Coronary artery (tissue), 2 donors: ENCODE data around the gene RAB40C.

Experiments used
- DNase-seq: peaks from one replicate; pipeline ENCODE4 v3.0.0-alpha.2; 2017; ENCODE audit warnings: low spot score
- H3K27ac ChIP-seq, 2 donors: fragments of 200-600 bp; sonication (generic); one replicate each; pipeline ENCODE4 v1.5.1; 2016 to 2019
- H3K4me3 ChIP-seq: fragments of 200-600 bp; sonication (generic); 2 replicates; pipeline ENCODE4 v1.5.1; 2016; ENCODE audit warnings: mild to moderate bottlenecking, moderate library complexity
- TF ChIP-seq, protein P1 (sequence below): fragments of 200-600 bp; sonication (generic); IDR thresholded peaks from one replicate; pipeline ENCODE4 v1.5.1; 2019; ENCODE audit warnings: antibody characterized with exemption

The RAB40C gene

DNA sequence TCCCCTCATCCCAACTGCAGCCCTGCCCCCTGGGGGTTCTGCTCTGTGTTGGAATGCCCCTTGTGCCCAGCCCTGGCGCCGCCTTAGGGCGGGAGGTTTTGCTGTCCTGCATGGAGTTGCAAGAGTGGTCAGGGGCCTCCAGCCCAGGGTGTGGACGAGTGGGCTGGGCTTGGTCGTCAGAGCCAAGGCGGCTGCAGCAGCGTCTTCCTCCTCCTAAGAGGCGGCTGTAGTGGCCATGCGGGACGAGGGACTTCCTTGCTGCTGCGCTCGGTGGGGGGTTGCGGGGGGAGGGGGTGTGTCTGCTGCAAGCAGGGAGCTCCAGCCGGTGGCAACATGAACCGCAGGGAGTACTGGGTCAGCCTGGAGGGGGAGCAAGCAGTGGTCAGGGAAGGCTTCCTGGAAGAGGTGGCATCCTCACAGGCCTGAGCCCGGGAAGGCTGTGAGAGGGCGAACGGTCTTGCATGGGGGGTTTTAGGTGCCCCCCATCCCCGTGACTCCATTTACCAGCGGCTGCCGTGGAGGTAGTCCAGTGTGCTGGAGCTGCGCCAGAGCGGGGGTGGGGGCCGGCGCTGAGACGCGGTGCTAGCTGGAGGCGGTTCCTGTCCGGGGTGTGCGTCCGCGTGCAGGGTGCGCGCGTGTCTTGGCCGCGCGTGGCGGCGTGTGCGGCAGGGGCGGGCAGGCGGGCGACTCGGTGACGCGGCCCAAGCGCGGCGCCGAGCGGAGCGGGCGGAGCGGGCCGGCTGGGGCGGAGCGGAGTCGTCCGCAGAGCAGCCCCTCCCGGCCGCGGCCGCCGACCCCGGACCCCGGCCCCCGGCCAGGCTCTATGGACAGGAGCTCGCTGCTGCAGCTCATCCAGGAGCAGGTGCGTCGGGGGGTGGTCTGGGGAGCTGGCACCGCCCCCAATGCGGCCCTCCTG is 85.4 kb downstream of the RAB40C start, which contains the start of gene RHBDL1:
TSS of gene RHBDL1 (plus strand) at position 704 of the 916 bp plus-strand sequence. CDS start at position 824, 120 bp downstream.
- Histone ChIP-seq H3K27ac (peak within 1 kb of the TSS in 1 of 2 donors; percentile 61), H3K4me3 (peak within 1 kb of the TSS; percentile 67)
- DNase-seq = no peak
- TF ChIP-seq, protein P1, sequence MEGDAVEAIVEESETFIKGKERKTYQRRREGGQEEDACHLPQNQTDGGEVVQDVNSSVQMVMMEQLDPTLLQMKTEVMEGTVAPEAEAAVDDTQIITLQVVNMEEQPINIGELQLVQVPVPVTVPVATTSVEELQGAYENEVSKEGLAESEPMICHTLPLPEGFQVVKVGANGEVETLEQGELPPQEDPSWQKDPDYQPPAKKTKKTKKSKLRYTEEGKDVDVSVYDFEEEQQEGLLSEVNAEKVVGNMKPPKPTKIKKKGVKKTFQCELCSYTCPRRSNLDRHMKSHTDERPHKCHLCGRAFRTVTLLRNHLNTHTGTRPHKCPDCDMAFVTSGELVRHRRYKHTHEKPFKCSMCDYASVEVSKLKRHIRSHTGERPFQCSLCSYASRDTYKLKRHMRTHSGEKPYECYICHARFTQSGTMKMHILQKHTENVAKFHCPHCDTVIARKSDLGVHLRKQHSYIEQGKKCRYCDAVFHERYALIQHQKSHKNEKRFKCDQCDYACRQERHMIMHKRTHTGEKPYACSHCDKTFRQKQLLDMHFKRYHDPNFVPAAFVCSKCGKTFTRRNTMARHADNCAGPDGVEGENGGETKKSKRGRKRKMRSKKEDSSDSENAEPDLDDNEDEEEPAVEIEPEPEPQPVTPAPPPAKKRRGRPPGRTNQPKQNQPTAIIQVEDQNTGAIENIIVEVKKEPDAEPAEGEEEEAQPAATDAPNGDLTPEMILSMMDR = no peak

DNA sequence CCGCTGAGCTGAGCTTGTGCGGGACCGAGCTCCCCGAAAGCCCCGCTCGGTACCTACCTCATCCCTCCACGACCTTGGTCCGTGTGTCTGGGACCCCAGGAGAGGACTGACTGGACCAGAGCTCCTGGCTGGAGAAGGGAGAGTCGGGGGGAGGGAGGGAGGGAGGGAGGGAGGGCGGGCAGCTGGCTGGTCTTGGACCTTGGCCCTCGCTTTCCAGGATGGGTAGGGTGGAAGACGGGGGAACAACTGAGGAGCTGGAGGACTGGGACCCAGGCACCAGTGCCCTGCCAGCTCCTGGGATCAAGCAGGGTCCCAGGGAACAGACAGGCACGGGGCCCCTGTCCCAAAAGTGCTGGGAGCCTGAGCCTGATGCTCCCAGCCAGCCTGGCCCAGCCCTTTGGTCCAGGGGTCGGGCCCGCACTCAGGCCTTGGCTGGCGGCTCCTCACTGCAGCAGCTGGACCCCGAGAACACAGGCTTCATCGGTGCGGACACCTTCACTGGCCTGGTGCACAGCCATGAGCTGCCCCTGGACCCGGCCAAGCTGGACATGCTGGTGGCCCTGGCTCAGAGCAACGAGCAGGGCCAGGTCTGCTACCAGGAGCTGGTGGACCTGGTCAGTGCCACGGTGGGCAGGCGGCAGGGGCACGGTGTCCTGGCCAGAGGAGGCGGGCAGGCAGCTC is 86.2 kb downstream of the RAB40C start:
- Histone ChIP-seq H3K27ac (peak overlapping the region in 1 of 2 donors; percentile 61), H3K4me3 (peak overlapping the region; percentile 67)
- DNase-seq = no peak
- TF ChIP-seq, protein P1 = no peak

DNA sequence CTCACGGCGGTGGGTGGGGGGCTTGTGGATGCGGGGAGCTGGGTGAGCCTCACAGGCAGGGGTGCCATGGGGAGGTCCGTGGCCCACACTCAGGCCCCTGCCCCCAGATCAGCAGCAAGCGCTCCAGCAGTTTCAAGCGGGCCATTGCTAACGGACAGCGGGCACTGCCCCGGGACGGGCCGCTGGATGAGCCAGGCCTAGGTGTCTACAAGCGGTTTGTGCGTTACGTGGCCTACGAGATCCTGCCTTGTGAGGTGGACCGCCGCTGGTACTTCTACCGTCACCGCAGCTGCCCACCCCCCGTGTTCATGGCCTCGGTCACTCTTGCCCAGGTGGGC is 86.7 kb downstream of the RAB40C start:
- TF ChIP-seq, protein P1 = no peak
- H3K4me3 ChIP-seq = no peak overlapping the region
- no peak for DNase-seq
- H3K27ac ChIP-seq = peak overlapping the region in 1 of 2 donors; percentile 16

DNA sequence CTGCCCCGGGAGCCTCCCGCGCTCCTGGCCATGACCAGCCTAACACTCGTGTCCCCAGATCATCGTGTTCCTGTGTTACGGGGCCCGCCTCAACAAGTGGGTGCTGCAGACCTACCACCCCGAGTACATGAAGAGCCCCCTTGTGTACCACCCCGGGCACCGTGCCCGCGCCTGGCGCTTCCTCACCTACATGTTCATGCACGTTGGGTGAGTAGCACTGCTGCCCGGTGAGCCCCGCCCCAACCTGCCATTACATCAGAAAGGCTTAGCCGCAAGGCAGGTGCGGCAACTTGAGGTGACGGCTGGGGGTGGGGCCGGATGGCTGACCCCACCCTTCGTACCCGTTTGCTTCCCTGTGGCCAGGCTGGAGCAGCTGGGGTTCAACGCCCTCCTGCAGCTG is 87.0 kb downstream of the RAB40C start:
- Histone ChIP-seq H3K4me3 (no peak overlapping the region), H3K27ac (no peak overlapping the region)
- TF ChIP-seq, protein P1 = no peak
- no peak for DNase-seq

DNA sequence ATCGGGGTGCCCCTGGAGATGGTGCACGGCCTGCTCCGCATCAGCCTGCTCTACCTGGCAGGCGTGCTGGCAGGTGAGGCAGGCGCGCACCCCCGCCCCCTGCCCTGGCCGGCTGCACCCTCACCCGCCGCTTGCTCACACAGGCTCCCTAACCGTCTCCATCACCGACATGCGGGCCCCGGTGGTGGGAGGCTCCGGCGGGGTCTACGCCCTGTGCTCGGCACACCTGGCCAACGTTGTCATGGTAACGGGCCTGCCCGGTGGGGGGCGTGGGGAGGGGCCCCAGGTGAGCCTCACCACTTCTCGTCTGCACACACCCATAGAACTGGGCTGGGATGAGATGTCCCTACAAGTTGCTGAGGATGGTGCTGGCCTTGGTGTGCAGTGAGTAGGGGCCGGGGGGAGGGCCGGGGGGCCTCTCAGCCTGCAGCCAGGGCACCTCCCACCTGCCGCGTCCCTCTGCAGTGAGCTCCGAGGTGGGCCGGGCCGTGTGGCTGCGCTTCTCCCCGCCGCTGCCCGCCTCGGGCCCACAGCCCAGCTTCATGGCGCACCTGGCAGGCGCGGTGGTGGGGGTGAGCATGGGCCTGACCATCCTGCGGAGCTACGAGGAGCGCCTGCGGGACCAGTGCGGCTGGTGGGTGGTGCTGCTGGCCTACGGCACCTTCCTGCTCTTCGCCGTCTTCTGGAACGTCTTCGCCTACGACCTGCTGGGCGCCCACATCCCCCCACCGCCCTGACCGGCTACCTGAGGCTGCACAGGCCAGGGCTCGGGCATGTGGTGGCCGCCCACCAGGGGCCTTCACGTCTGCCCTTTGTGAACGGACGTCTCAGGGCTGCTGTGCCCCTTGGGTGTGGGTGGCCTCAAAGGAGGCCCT is 87.7 kb downstream of the RAB40C start:
- DNase-seq = no peak
- Histone ChIP-seq H3K27ac (no peak overlapping the region), H3K4me3 (no peak overlapping the region)
- TF ChIP-seq, protein P1 = no peak

DNA sequence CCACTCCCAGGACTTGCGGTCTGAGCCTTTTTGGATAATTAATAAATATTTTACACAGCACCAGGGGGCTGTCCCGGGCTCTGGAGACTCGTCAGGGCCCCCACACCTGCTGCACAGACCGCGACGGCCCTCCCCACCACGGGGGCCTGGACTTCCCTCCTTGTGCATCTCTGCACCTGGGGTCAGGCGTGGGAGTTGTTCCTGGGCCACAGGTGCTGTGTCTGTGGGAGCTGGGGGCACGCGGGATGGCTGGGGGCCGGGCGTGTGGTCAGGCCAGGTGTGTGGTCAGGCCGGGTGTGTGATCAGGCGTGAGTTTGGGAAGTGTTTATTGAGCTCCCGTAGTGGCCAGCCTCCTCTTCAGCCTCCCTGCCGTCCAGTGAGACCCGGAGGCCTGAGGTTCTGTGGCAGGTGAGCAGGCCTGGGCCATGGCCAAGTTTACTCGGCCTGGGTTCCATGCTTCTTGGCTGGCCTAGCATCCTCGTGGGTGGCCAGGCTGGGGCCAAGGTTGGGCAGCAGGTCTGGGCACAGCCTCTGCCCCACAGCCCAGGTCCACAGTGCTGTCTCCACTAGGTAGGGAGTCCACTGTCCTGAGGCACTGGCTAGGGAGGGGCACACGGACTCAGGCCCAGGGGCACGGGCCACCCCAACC is 88.5 kb downstream of the RAB40C start:
- TF ChIP-seq, protein P1 = no peak
- Histone ChIP-seq H3K27ac (no peak overlapping the region), H3K4me3 (no peak overlapping the region)
- no peak for DNase-seq
